HFF-Myc (cell line): ENCODE results near the gene TAL2.
A peak's percentile ranks its signal among the peaks of the same experiment; 100 is the strongest.

Experiments
- DNase-seq: peaks from one replicate; pipeline ENCODE4 v3.0.0-alpha.2; 2011; ENCODE audit warnings: low read depth; ENCODE audit errors: extremely low read depth
- H3K4me3 ChIP-seq: replicated peaks from 2 replicates; pipeline ENCODE4 v1.5.1; 2011; ENCODE audit warnings: low read depth, mild to moderate bottlenecking, control low read depth, low read length
- CTCF ChIP-seq: IDR thresholded peaks from 2 replicates; pipeline ENCODE4 v1.5.1; 2012; ENCODE audit warnings: mild to moderate bottlenecking, low read depth, low read length, control low read depth; ENCODE audit errors: missing control alignments

The TAL2 gene

GRCh38 chr9:105694190-105694847 is 32.1 kb downstream of the TAL2 start, which contains the start of gene TMEM38B:
TMEM38B (plus strand) TSS chr9:105694541; CDS start chr9:105694661, 120 bp downstream.
- DNase-seq: no peak
- TF ChIP-seq CTCF: no peak
- peak within 1 kb of the TSS; percentile 84 for H3K4me3 ChIP-seq

GRCh38 chr9:105694848-105695581 is 32.8 kb downstream of the TAL2 start:
- no peak for TF ChIP-seq CTCF
- DNase-seq: no peak
- H3K4me3 ChIP-seq: peak overlapping the region; percentile 84

GRCh38 chr9:105696219-105696793 is 34.0 kb downstream of the TAL2 start:
- TF ChIP-seq CTCF: no peak
- no peak for DNase-seq
- H3K4me3 ChIP-seq: no peak overlapping the region

- DNase-seq: no peak
- TF ChIP-seq CTCF: no peak
- H3K4me3 ChIP-seq: no peak overlapping the region
Measured at GRCh38 chr9:105697871-105698270, 35.6 kb downstream of the TAL2 start.

GRCh38 chr9:105698348-105698870 is 36.2 kb downstream of the TAL2 start:
- no peak for TF ChIP-seq CTCF
- no peak for DNase-seq
- H3K4me3 ChIP-seq: no peak overlapping the region

GRCh38 chr9:105700668-105701067 is 38.4 kb downstream of the TAL2 start:
- no peak for TF ChIP-seq CTCF
- no peak overlapping the region for H3K4me3 ChIP-seq
- DNase-seq: no peak
